T-helper 9 cell (primary cell): ENCODE results near the gene FLRT3.

Experiments
- DNase-seq: peaks from one replicate; pipeline ENCODE4 v3.0.0-alpha.2; 2020

Gene FLRT3

GRCh38 chr20:14313341-14314020 is 23.9 kb downstream of the FLRT3 start:
- DNase-seq: no peak

GRCh38 chr20:14312001-14312400 is 25.4 kb downstream of the FLRT3 start:
- DNase-seq: no peak

- DNase-seq: no peak
Measured at GRCh38 chr20:14310977-14311627, 26.3 kb downstream of the FLRT3 start.

DNA sequence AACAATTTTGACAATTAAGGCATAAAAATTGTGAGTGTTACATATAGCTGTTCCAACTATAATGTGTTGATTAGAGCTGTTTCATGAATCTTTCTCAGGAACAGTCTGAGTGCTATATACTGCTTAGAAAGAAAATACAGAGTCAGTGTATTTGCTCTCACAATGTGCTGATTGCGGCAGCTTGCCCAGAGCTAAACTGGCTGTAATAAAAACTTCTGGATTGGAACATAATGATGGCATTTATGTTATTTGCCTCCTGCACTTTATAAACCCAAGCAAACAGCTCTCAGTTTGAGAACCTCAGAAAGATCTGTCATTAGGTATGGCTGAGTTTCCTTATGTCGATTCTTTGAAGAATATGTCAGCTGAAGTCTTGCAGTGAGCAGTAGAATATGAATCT is 29.5 kb downstream of the FLRT3 start:
- no peak for DNase-seq

DNA sequence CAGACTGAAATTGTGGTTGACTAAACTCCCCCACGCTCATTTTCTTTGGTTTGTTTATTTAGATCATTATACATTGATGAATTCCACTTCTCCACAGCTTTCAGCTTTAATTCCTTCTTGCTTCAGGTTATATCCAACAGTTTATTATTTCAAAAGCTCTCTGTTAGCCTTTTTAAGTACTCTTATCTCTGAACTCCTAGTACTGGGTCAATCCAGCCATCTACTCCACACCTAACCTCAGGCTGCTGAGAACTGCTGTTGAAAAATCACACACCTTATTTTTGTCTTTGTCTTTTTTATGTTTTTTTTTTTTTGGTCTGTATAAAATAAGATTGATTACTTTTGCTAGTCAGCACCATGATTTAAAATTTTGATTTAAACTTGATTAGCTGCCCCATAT is 32.9 kb downstream of the FLRT3 start:
- no peak for DNase-seq

DNA sequence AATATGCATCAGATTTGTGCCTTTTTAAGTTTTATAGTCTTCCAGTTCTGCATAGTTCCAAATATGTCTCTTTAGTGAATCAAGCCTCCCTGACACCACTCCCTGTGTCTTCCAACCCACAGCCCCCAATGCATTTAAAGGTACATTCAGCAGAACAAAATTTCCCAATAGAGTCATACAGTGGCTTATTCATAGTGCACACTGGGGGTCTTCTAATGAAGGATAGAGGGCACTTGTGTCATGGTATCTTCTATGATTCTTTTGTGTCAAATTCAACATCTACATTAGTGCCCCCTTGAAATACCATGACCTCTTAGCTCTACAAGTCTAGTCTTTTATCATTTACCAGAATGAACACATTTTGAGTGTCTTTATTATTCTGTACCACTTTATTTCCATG is 33.8 kb downstream of the FLRT3 start:
- no peak for DNase-seq

DNA sequence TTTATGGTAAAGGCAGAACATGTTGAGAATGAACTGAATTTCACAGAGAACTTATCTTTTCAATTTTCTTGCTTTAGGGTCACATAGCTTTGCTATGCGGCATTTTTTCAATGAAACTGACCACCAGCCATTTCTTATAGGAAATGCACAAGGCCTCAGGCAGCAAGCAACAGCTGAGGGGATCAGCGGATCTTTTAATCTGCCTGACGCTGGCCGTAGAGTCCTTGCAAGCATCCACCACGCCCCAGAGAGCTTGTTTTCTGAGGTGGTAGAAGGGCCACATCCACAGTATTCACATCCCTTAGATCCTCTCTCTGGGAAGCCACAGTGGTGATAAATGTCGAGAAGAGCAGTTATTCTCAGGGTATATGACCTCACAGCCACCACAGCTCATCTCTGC is 34.3 kb downstream of the FLRT3 start:
- DNase-seq: no peak

DNA sequence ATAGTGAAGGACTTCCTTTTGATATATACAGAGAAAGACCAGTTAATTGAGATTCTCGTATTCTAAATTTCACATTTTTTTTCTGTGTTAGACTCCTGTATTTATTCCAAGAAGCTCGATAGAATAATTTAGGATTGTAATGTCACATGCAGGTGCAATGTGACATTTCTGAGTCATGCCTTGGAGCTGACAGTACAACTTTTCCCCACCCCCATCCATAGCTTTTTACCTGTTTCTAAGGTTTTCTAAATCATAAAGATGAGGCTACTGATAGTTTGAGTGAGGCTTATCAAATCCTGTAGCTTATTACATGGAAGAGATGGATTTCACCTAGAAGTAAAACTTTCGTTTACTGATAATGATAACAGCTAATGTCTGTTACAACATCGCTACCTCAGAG is 37.6 kb downstream of the FLRT3 start:
- no peak for DNase-seq

- DNase-seq: no peak
Measured at GRCh38 chr20:14295770-14296309, 41.6 kb downstream of the FLRT3 start.

GRCh38 chr20:14295238-14295637 is 42.2 kb downstream of the FLRT3 start:
- no peak for DNase-seq

- no peak for DNase-seq
Measured at GRCh38 chr20:14291502-14291901, 45.9 kb downstream of the FLRT3 start.

DNA sequence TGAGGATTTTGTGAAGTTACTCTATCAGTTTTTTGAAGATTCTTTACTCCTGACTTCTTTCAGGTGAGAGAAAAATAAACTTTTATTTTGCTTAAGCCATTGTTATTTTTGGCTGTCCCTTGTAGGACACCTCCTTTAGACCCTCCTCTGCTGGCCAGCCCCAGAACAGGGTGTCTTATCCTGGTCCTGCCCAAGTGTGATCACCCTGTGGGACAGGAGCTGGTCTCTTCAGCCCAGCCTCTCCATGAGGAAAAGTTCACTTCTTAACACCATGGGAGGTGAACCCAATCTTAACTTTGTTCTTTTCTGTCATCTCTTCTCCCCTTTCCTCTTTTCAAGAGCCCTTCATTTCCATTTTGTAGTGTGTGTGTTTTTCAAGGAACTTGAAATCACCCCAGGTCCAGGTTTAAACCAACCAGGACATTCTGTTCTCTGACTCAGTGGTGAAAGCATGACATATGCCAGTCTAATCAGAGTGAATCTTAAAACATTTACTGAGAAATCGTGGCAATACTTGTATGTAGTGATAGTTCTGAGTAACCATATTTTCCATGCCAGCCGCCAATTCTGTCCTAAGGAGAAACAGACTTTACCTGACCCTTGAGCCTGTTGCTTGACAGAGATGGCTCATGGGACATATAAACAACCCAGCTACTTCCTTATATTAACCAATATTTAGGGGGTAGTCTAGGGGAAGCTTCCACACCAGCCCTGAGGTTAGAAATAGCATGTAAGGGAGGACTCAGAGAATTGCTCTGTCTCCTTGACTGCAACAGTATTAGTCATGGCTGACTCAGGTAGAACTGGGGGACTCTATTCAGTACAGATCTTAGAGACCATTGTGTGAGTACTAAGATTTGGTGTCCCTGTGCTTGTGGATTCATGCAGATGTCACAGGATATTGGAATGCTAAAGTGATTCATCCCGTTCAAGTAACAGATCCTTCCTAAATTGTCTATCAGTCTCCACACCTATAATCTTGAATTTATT is 48.8 kb downstream of the FLRT3 start:
- no peak for DNase-seq

GRCh38 chr20:14284443-14284842 is 53.0 kb downstream of the FLRT3 start:
- DNase-seq: no peak

DNA sequence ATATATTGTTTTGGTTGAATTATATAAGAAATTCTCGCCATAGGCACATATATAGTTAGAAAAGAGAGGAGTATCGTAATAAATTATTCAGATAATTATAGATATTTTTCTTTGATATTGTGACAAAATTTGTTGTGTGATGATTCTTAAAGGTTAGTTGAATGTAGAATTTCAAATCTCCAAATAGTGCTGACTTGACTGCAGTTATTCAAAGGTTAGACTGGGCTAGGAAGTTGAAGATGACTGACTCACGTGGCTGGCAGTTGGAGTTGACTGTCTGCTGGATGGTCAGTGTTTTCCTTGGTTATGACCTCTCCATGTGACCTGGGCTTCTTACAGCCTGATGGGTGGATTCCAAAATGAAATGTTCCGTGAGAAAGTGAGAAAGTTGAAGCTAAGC is 55.3 kb downstream of the FLRT3 start:
- no peak for DNase-seq
